HepG2 (cell line): ENCODE measurements around the gene TAS2R4. TPM values are rescaled to one million over a fixed set of nuclear protein-coding genes. Genes with fewer than 3 reads are reported as not detected.

ENCODE experiments used
- ADNP ChIP-seq: sonication (generic); formaldehyde crosslinking; IDR thresholded peaks from 2 replicates; pipeline ENCODE4 v1.4.0; 2020; ENCODE audit warnings: missing genetic modification reagents
- DR1 ChIP-seq: sonication (generic); formaldehyde crosslinking; IDR thresholded peaks from 2 replicates; pipeline ENCODE4 v1.8.0; 2021; ENCODE audit warnings: mild to moderate bottlenecking, missing genetic modification reagents, inconsistent platforms
- JUNB ChIP-seq: sonication (generic); formaldehyde crosslinking; IDR thresholded peaks from 2 replicates; pipeline ENCODE4 v1.8.0; 2022; ENCODE audit warnings: missing genetic modification reagents, mild to moderate bottlenecking, borderline replicate concordance
- KLF15 ChIP-seq: sonication (generic); formaldehyde crosslinking; IDR thresholded peaks from 2 replicates; pipeline ENCODE4 v1.8.1; 2023; ENCODE audit warnings: borderline replicate concordance, mild to moderate bottlenecking, inconsistent platforms, missing genetic modification reagents, mixed read lengths
- MED8 ChIP-seq: sonication (generic); formaldehyde crosslinking; IDR thresholded peaks from 2 replicates; pipeline ENCODE4 v1.8.1; 2023; ENCODE audit warnings: mild to moderate bottlenecking, missing genetic modification reagents; ENCODE audit not compliant: insufficient replicate concordance
- NCOA2 ChIP-seq: sonication (generic); formaldehyde crosslinking; IDR thresholded peaks from 2 replicates; pipeline ENCODE4 v1.8.0; 2022; ENCODE audit warnings: inconsistent platforms
- NR3C1 ChIP-seq: sonication (generic); formaldehyde crosslinking; IDR thresholded peaks from 2 replicates; pipeline ENCODE4 v1.4.0; 2020; ENCODE audit warnings: missing genetic modification reagents
- REPIN1 ChIP-seq: sonication (generic); formaldehyde crosslinking; IDR thresholded peaks from 2 replicates; pipeline ENCODE4 v1.8.0; 2022; ENCODE audit warnings: missing genetic modification reagents, low read depth, mild to moderate bottlenecking, borderline replicate concordance
- SMARCE1 ChIP-seq: fragments of 450-650 bp; IDR thresholded peaks from 2 replicates; pipeline ENCODE4 v1.6.1; 2017; ENCODE audit warnings: borderline replicate concordance
- TGIF2 ChIP-seq: IDR thresholded peaks from 2 replicates; pipeline ENCODE4 v1.6.1; 2016; ENCODE audit warnings: control low read depth, missing compliant biosample characterization
- XRCC5 ChIP-seq: fragments of 200-400 bp; formaldehyde crosslinking; optimal IDR thresholded peaks from 2 replicates; pipeline ENCODE3; 2017; ENCODE audit warnings: mild to moderate bottlenecking, low read length
- ZIK1 ChIP-seq: sonication (generic); formaldehyde crosslinking; IDR thresholded peaks from 2 replicates; pipeline ENCODE4 v1.5.0; 2020; ENCODE audit warnings: mild to moderate bottlenecking, low read depth, missing genetic modification reagents, borderline replicate concordance
- ZMYM4 ChIP-seq: sonication (generic); formaldehyde crosslinking; IDR thresholded peaks from 2 replicates; pipeline ENCODE4 v1.8.1; 2023; ENCODE audit warnings: mild to moderate bottlenecking, missing genetic modification reagents
- ZNF773 ChIP-seq: sonication (generic); formaldehyde crosslinking; IDR thresholded peaks from 2 replicates; pipeline ENCODE4 v1.4.0; 2020; ENCODE audit warnings: missing genetic modification reagents, borderline replicate concordance
- ZSCAN25 ChIP-seq: sonication (generic); formaldehyde crosslinking; IDR thresholded peaks from 2 replicates; pipeline ENCODE4 v1.8.0; 2022; ENCODE audit warnings: mild to moderate bottlenecking, missing genetic modification reagents
- polyA plus RNA-seq, 8 experiments: library from polyadenylated mRNA; depleted of rRNA in 3 of 8; stranded (reverse) in 7 of 8; unstranded in 1 of 8; fragments of >200 nt; fragmentation: Illumina TruSeq in 4 of 8; extraction: Trizol in 4 of 8; gene quantifications; 2 replicates each; pipeline versions ENCODE4 v1.2.1 to v1.2.3, GENCODE V29; 2011 to 2016; ENCODE audit warnings: low read depth in 4 of 8, missing spikeins in 1 of 8, mixed read lengths in 1 of 8; ENCODE audit not compliant: insufficient read depth in 1 of 8
- total RNA-seq, 5 experiments: library from RNA; depleted of rRNA; stranded (reverse); fragments of >200 nt; fragmentation: Illumina TruSeq; extraction: Trizol; gene quantifications; 2 replicates each; pipeline ENCODE4 v1.2.3, GENCODE V29; 2016; ENCODE audit warnings: low read depth in 1 of 5
- TF ChIP-seq, protein P1 (sequence below): sonication (generic); formaldehyde crosslinking; conservative IDR thresholded peaks from 2 replicates; pipeline ENCODE4 v1.8.0; 2022; ENCODE audit warnings: mild to moderate bottlenecking, moderate library complexity, missing genetic modification reagents
- TF ChIP-seq, protein P2 (sequence below): sonication (generic); formaldehyde crosslinking; conservative IDR thresholded peaks from 2 replicates; pipeline ENCODE4 v1.8.0; 2022; ENCODE audit warnings: low read depth, missing genetic modification reagents
- TF ChIP-seq, protein P3 (sequence below): sonication (generic); formaldehyde crosslinking; IDR thresholded peaks from 2 replicates; pipeline ENCODE4 v1.4.0; 2020; ENCODE audit warnings: missing genetic modification reagents
- TF ChIP-seq, protein P4 (sequence below): IDR thresholded peaks from 2 replicates; pipeline ENCODE4 v1.6.1; 2016; ENCODE audit warnings: missing biosample characterization, missing genetic modification reagents, low read depth
- TF ChIP-seq, protein P5 (sequence below): IDR thresholded peaks from 2 replicates; pipeline ENCODE4 v1.6.1; 2016; ENCODE audit warnings: control low read depth
- TF ChIP-seq, protein P6 (sequence below): sonication (generic); formaldehyde crosslinking; IDR thresholded peaks from 2 replicates; pipeline ENCODE4 v1.8.0; 2022; ENCODE audit warnings: mild to moderate bottlenecking, missing genetic modification reagents, moderate library complexity

The TAS2R4 gene
- total and polyA plus RNA-seq, 2 of the 13 experiments (the other 11 are each of a cell fraction or from before 2014, with no cell fraction given) = 0.71 to 0.80 TPM

DNA sequence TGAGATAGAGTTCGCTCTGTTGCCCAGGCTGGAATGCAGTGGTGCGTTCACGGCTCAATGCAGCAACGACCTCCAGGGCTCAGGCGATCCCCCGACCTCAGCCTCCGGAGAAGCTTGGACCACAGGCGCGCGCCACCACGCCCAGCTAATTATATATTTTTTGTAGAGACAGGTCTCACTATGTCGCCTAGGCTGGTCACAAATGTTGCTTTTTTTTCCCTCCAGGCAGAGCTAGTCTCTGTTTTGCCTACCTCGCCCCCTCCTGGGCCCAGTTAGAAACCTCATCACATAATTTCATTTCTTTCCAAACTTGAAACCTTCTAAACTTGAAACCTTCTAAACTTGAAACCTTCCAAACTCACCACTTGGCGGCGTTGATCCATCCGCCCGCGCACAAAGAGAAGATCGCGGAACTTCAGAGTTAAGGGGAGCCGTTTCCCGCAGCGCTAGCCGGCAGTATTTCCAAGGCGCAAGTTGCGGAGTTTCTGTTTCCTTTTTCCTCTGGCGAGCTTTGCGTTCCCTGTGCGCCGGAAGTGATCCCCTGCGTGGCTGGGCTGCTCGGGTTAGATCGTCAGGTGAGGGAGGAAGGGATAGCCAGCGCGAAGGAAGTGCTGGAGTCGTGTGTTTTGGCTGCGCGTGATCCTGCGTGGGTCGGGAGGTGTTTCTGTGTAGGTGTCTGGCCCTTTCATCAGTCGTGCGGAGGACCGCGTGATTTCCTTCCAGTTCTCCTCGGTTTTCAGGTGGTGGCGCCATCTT, 38.5 kb upstream of the TAS2R4 start, which contains the start of gene SSBP1 (continued):
- peak; percentile 60; the same call in 1 of the 2 replicates for TF ChIP-seq TGIF2 (CRISPR knock-in tag)
- TF ChIP-seq ADNP (CRISPR knock-in tag) = no peak
- TF ChIP-seq ZNF773 = no peak
- TF ChIP-seq, protein P1, sequence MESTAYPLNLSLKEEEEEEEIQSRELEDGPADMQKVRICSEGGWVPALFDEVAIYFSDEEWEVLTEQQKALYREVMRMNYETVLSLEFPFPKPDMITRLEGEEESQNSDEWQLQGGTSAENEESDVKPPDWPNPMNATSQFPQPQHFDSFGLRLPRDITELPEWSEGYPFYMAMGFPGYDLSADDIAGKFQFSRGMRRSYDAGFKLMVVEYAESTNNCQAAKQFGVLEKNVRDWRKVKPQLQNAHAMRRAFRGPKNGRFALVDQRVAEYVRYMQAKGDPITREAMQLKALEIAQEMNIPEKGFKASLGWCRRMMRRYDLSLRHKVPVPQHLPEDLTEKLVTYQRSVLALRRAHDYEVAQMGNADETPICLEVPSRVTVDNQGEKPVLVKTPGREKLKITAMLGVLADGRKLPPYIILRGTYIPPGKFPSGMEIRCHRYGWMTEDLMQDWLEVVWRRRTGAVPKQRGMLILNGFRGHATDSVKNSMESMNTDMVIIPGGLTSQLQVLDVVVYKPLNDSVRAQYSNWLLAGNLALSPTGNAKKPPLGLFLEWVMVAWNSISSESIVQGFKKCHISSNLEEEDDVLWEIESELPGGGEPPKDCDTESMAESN (CRISPR knock-in tag) = peak; percentile 95
- TF ChIP-seq ZSCAN25 (CRISPR knock-in tag) = no peak
- peak; percentile 72 for TF ChIP-seq MED8 (CRISPR knock-in tag)
- TF ChIP-seq, protein P2, sequence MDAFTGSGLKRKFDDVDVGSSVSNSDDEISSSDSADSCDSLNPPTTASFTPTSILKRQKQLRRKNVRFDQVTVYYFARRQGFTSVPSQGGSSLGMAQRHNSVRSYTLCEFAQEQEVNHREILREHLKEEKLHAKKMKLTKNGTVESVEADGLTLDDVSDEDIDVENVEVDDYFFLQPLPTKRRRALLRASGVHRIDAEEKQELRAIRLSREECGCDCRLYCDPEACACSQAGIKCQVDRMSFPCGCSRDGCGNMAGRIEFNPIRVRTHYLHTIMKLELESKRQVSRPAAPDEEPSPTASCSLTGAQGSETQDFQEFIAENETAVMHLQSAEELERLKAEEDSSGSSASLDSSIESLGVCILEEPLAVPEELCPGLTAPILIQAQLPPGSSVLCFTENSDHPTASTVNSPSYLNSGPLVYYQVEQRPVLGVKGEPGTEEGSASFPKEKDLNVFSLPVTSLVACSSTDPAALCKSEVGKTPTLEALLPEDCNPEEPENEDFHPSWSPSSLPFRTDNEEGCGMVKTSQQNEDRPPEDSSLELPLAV = no peak
- TF ChIP-seq, protein P3, sequence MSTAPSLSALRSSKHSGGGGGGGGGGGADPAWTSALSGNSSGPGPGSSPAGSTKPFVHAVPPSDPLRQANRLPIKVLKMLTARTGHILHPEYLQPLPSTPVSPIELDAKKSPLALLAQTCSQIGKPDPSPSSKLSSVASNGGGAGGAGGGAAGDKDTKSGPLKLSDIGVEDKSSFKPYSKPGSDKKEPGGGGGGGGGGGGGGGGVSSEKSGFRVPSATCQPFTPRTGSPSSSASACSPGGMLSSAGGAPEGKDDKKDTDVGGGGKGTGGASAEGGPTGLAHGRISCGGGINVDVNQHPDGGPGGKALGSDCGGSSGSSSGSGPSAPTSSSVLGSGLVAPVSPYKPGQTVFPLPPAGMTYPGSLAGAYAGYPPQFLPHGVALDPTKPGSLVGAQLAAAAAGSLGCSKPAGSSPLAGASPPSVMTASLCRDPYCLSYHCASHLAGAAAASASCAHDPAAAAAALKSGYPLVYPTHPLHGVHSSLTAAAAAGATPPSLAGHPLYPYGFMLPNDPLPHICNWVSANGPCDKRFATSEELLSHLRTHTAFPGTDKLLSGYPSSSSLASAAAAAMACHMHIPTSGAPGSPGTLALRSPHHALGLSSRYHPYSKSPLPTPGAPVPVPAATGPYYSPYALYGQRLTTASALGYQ (CRISPR knock-in tag) = peak; percentile 83; the same call in 1 of the 2 replicates
- TF ChIP-seq JUNB (CRISPR knock-in tag) = no peak
- TF ChIP-seq KLF15 (CRISPR knock-in tag) = peak; percentile 58; the same call in 1 of the 2 replicates
- peak; percentile 100 for TF ChIP-seq XRCC5
- TF ChIP-seq, protein P4, sequence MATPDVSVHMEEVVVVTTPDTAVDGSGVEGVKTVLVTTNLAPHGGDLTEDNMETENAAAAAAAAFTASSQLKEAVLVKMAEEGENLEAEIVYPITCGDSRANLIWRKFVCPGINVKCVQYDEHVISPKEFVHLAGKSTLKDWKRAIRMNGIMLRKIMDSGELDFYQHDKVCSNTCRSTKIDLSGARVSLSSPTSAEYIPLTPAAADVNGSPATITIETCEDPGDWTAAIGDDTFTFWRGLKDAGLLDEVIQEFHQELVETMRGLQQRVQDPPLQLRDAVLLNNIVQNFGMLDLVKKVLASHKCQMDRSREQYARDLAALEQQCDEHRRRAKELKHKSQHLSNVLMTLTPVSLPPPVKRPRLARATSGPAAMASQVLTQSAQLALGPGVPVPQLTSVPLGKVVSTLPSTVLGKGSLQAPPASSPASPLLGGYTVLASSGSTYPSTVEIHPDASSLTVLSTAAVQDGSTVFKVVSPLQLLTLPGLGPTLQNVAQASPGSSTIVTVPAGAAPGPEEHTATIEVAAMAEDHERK = peak; percentile 86
- peak; percentile 84 for TF ChIP-seq DR1 (CRISPR knock-in tag)
- no peak for TF ChIP-seq SMARCE1
- no peak for TF ChIP-seq ZIK1 (CRISPR knock-in tag)
- peak; percentile 99 for TF ChIP-seq ZMYM4
- peak; percentile 98 for TF ChIP-seq REPIN1
- TF ChIP-seq NR3C1 = no peak
- TF ChIP-seq, protein P5, sequence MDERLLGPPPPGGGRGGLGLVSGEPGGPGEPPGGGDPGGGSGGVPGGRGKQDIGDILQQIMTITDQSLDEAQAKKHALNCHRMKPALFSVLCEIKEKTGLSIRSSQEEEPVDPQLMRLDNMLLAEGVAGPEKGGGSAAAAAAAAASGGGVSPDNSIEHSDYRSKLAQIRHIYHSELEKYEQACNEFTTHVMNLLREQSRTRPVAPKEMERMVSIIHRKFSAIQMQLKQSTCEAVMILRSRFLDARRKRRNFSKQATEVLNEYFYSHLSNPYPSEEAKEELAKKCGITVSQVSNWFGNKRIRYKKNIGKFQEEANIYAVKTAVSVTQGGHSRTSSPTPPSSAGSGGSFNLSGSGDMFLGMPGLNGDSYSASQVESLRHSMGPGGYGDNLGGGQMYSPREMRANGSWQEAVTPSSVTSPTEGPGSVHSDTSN (CRISPR knock-in tag) = no peak
- TF ChIP-seq NCOA2 (CRISPR knock-in tag) = peak; percentile 77
- TF ChIP-seq, protein P6, sequence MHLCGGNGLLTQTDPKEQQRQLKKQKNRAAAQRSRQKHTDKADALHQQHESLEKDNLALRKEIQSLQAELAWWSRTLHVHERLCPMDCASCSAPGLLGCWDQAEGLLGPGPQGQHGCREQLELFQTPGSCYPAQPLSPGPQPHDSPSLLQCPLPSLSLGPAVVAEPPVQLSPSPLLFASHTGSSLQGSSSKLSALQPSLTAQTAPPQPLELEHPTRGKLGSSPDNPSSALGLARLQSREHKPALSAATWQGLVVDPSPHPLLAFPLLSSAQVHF (CRISPR knock-in tag) = no peak
